HG02678 (cell line): ENCODE data around the gene SMAD3.

Experiments used
- ATAC-seq: cut with Tn5 transposase; IDR thresholded peaks from one replicate; pipeline ENCODE4 v1.9.1; 2021; ENCODE audit warnings: mild to moderate bottlenecking, moderate library complexity; ENCODE audit not compliant: unreplicated experiment

SMAD3 gene

DNA sequence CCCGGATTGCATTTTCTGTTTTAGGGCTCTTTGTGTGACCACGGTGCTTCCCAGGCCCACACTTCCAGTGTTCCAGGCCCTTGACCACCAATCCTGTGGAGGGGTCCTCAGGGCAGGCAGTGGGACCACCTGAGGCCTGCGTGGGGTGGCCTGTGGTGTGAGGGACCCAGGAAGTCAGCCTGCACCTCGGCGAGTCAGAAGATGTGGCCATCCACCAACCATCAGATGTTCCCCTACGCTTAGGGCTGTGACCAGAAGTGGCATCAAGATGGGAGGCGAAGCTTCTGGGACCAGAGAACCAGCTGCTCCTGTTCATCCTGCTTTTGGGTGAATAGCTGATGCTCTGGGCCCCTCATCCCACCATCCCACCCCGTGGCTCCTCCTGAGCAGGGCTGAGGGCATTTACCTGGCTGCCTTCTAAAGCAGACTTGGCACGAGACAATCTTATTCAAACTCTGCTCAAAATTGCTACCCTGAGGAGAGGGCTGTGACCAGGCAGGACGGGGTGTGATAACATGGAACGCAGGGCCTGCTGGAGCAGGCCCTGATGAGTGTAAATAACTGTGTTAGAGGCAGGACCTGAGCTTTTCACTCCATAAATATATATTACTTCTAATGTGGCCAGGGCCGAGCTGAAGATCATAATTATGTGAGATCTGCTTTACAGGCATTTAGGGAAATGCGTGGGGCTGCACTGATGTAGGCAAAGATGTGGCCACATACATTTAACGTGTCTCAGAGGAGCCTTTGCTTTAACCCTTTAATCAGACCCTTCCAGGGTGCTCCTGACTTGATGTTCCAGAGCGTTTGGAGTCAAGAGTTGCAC is 28.8 kb downstream of the SMAD3 start:
- no peak for ATAC-seq

DNA sequence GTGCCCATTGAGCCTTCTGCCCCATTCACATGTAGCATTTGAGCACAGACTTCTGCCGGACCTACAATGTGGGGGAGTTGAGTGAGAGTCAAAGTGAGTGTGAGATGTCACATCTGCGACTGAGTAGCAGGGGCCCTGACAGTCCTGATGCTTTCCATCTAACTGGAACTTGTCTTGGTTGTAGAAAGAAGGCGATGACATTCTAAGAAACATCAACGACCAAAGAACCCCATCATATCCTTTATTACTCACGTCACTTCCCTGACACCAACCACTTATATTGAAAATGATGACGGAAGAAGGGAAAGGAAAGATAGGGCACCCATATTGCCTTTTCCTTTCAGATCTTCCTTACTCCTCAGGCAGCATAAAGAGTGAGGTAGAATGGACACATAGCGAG is 30.5 kb downstream of the SMAD3 start:
- no peak for ATAC-seq

DNA sequence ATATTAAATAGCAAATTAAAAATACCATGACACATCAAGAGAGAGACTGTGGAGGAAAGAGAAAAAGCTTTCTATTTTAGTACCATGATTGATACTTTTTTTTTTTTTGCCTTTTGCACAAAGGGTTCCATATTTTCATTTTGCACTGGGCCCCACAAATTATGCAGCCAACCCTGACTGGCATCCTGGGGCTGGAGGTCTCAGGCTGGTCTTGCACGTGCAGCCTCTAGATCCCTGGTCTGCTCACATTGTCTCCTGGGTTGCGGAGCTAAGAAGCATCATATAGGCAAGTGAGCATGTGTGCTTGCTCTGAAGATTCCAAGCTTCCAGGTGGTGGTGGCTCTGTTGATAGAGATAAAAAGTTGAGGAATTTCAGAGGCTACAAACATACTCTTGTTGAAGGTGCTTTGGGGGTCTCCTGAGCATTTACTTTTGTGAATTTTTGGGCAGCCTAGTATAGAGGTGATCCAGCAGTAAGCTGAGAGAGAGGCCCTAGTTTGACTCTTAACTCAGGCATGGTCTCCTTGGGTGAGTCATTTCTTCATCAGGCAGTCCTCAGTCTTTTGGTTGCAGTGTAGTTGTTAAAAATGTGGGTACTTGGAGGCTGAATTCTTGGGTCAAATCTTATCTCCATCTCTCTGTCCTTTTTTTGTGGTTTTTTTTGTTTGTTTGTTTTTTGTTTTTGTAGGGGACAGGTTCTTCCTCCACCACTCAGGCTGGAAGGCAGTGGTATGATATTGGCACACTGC is 31.3 kb downstream of the SMAD3 start:
- ATAC-seq = no peak

DNA sequence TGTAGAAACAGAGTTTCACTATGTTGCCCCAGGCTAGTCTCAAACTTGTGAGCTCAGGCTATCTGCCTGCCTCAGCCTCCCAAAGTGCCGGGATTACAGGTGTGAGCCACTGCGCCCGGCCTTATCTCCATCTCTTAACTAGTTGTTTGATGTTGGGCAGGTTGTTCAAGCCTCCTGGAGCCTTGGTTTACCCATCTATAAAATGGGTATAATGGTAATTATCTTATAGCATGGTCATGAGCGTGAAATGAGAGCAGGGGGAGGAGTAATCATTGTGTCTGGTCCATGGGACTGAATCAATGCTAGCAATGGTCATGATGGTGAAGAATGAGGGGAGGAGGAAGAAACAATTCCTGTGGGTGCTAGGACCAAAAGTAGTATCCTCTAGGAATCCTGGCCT is 32.0 kb downstream of the SMAD3 start:
- no peak for ATAC-seq

DNA sequence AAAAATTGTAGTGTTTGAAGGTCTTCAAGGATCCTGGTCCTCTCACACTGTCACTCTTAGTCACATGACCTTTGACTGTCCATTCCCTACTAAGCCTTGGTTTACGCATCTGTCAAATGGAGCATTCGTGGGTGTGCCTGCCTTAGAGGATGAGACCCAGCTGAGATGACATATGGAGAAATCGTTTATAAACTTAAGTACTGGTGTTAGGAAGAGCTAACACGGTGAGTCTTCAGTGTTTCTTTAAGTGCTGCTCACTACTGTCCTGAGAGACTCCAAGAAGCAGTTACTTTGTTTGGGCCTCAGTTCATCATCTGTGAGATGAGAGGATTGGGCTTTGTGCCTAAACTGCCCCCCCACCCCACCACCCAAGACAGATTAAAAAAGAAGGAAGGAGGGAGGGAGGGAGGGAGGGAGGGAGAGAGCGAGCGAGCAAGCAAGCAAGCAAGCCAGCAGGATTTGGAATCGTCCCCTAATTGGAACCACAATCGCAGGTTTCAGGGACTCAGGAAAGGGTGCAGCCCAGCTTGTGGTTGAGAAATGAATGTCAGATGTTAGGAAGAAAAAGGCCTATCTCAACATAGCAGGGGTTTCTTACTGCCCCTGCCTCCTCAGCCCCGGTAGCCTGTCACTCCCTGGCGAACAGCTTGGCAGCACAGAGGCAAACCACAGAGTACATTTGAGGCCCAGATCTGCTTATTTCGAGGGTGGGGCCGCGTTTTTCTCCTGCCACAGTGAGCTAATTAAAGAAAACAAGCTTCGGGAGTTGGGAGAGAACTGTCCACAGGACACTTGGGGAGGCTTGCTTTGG is 32.7 kb downstream of the SMAD3 start:
- ATAC-seq = no peak

DNA sequence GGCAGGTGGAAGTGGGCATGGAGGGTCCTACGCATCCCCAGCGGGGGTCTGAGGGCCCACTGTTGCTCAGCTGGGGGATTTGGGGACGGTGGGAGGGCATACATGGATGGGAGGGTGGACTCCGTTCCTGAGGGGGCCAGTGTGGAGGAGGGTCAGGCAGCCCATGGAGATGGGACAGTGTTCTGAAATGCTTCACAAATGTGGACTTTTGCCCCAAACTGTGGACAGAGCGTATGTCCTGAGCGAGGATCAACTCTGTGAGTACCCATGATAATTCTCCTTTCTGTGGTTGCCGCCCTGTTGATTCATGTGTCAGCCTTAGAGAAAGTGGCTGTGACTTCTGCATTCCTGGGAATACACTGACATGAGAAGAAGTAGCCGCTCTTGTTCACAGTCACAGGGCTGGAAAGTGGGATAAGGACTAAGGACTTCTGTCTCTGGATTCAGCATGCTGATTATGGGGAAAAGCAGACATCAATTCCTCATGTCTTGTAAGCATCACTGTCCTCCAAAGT is 33.4 kb downstream of the SMAD3 start:
- no peak for ATAC-seq

DNA sequence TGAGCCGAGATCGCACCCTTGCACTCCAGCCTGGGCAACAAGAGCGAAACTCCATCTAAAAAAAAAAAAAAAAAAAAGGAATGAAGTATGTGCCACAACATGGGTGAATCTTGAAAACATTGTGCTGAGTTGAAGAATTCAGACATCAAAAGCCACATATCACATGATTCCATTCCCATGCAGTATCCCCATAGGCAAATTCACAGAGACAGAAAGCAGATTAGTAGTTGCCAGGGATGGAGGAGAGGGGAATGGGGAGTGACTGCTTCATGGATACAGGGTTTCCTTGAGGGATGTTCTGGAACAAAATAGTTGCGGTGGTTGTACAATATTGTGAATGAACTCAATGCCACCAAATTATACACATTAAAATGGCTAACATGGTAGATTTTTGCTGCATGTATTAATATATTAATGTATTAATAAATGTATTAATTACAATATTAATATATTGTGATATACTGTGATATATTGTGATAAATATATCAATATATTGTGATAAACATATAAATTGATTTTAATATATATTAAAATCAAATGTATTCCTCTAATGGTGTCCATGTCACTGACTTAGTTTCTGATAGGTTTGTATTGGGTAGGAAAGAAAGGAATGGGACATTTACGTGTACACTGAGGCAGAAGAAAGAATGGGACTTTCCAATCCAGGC is 34.9 kb downstream of the SMAD3 start:
- no peak for ATAC-seq

DNA sequence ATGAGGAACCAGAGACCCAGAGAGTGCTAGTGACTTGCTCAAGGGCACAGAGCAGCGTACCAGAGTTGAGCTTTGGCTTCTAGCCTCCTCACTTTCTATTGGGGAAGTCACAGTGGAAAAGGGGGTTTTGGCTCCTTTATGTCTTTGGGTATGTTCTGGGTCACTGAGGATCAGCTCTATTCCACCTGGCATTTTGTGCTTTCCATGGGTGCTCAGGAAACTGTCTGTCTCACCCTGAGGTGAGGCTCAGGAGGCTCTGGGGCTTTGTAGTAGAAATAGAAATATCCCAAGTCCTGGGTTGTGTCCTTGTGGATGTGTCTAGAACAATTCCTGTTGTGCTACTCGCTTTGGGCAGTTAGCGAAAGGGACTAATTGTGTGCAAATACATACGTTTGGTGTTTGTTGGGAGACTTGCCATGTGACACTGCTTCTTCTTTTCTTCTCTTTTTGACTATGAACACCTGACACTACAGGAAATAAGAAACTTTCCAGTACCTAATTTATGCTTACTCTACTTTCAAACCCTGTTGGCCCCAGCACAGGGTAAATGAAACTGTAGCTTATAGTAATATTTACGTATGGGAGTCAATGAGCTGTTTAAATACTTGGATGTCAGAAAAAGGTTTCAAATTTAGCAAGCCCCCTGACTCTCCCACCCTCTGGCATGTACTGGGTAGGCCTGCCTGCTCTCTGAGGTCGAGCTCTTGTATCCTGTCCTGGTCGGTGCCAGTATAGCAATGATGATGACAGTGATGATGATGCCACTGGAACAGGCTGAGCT is 35.6 kb downstream of the SMAD3 start:
- peak; percentile 67 for ATAC-seq

DNA sequence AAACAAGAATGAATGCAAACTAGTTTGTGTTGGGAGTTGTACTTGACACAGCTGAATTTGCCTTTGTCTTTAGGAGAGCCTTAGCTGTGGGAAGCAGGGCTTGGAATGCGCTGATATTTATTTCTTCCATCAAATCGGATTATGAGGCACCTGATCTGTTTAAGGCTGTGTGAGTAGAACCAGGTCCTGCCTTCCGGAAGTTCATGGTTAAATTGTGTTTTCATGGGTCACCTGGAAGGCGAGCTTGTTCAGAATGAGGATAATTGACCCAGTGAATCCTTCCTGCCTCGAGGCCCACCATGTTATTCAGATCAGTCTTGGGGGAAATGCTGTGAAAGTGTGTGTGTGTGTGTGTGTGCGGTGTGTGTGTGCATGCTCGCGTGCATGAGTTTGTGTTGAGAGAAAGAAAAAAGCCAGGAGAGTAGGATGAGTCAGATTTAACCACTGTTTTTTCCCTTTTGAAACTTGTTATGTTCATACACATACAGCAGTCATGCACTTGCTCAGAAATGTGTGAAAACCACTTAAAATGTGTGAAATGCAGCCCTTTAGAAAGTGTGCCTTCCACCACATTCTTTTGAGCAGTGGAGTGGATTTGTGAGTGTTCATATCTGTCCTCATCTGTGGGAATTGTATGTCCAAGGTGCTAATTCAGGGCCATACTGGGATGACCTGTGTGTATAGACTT is 36.7 kb downstream of the SMAD3 start:
- ATAC-seq = peak; percentile 39

DNA sequence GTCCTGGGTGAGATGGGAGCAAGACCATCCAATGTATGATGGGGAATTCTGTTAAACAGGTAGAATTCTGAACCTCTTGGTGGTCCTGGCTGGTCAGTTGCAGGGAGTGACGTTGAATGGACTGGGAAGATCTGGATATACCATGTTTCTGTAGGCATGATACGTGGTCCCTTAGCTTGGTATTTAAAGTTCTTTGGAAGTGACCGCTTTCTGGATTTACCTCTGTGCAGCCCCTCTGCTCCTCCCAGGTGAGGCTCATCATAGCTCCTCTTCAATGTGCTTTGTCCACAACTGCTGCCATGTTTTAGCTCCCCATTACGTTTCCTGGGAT is 37.2 kb downstream of the SMAD3 start:
- ATAC-seq = no peak

DNA sequence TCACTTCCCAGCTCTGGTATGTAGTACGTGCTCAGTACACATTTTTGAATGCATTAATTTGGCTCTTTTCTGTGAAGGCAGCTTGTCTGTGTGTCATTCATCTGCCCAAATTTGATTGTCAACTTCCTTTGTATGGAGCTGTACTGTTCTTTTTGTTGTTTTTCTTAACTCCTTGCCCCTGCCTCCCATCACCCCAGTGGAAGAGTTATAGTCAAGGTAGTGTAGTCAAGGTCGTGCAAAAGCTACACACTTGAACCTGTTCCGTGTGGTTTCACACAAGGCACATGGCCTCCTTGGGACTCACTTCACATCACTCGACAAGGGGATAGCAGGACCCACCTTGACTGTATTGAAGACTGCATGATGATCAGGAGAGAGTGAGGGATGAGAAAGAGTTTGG is 37.6 kb downstream of the SMAD3 start:
- ATAC-seq = no peak

DNA sequence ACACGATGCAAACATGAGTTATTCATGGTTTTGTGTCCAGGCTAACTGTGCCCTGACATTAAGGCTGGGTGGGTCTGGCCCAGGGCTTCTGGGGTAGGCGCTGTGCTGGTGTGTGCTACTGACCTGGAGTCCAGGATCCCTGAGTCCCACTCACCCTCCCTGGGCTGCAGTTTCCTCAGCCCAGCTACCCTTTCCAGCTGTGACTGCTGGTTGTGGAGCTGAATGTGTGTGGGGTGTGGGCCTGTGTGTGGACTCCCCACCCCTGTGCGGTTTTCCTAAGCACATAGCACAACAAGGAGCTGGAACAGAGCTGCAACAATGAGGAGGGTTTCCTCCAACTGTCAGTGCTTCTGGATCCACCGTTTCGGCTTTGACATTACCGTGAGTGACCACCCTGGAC is 38.0 kb downstream of the SMAD3 start:
- ATAC-seq = no peak

DNA sequence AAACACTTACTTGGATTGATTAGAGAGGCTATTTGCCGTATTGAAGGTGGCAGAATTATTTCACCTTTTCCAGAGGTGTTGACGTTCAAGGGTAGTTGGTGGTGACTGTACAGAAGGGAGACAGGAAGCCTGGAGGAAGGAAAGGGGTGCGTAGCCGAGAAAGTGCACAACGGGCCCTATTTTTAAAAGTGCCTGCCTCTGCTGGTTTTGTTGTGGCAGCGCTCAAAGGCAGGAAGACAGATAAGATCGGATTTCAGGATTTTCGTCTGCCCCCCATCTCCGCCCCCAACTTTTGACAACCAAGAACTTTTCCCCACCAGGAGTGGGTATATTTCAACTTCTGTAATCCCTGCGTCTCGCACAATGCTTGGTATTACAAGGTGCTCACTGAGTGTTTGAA is 38.5 kb downstream of the SMAD3 start:
- no peak for ATAC-seq

DNA sequence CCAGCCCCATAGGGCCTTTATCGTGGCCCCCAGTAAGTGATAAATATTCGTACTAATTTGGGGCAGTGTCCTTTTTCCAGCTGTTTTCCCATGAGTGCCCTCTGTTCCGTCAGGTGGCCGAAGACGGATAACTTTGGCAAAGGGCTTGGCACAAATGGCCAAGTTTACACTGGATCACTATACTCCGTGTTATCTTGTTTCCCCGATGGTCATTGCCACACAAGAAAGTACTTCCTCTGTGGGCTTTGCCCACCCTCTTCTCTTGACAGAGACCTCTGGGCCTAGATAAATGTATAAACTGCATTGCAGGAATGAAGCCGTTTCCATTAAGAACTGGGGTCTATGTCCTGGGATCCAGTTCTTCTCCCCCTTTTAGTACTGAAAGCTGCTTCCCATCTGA is 39.1 kb downstream of the SMAD3 start:
- ATAC-seq = no peak

DNA sequence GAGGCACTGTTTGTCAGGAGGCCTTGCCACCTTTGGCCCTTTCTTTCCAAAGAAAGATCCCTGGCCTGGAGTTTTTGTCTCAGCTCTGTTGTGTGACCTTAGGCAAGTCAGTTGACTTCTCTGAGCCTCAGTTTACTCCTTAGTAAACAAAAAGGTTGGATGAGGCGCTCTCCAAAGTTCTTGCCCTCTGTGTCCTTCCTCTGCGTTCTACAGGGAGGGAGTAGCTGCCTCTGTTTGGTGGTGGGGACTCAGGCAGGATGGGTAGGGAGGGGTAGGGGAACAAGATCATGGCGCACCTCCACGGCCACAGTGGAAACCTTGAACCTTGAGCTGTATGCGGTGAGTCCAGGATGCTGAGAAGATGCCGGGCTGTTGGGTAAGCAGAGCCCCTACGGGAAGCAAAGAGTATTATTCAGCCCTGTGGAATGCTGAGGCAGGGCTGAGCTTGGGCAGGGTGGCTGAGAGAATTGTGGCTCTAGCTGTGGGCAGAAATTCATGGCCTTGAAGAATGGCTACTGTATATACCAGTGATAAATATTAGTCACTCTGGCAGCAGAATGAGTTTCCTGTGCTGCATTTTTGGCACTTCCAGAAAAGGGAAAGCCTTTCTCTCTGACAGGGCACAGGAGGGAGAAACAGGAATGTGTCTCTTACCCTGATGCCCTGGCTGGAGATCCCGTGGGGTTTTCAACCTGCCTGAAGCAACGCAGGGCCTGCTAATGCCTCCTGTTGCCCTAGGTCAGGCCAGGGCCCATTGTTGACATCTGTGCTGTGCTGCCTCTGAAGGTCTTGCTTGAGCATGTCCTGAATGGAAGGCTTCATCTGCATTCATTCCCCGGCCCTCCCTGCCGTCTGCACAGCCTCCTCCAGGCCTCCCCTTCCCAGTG is 39.9 kb downstream of the SMAD3 start:
- no peak for ATAC-seq

DNA sequence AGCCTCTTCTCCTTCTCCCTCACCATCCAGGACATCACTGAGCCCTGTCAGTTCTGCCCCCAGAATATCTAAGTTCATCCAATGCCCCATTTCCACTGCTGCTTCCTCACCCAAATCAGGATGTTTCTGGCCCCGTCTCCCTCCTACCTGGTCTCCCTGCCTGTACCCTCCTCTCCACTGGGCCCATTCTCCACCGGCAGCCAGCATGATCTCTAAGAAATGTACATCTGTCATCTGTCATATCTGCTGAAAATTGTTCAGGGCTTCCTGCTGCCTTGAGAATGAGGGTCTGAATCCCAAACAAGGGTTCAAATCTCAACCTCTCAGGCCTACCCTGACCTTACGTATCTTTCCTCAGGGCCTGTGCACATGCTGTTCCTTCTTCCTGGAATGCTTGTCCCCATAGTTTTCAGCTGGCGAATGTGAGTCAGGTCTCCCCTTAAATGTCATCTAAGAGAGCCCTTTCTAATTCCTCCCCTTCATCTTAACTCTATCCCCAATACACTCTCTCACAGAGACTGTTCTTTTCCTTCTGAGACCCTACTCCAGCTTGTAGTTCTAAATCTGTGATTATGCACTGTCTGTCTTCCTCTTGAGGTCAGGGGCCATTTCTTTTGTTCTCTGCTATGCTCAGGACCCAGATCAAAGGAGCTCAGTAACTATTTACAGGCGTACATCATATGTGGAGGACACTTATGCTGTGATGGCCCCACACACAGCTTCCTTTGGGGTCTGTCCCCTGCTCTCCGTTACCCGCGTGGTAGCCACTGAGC is 40.8 kb downstream of the SMAD3 start:
- no peak for ATAC-seq

DNA sequence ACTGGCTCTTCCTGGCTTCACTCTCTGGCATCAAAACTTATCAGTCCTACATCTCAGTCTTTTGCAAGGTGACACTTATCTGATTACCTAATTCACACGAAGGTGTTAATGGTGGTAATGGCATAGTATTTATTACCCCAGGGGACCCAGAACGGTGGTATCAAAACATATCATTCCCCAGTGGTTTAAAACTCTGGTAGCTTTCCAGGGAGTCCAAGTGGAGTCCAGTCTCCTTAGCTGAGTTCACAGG is 41.3 kb downstream of the SMAD3 start:
- ATAC-seq = no peak
